GM12878 (cell line): ENCODE results near the gene POLR2F. TPM values are rescaled to one million over a fixed set of nuclear protein-coding genes. Genes with fewer than 3 reads are reported as not detected.

Experiments
- ATAC-seq: fragments of 200-7000 bp; cut with Tn5 transposase; 3 replicates; pipeline ENCODE4 v1.9.1; 2020; ENCODE audit warnings: mild to moderate bottlenecking, moderate library complexity
- BruUV-seq: library from RNA; stranded (reverse); fragments of 400-500 nt; replicated peaks from 2 replicates; lab custom pipeline; 2021; lab: Mats Ljungman, UMichigan
- CTCF ChIA-PET: fragments of 300-600 bp; sonication (Branson Sonifier 250); formaldehyde crosslinking; extraction: SDS; loops from one replicate; lab custom pipeline; 2021; ENCODE audit warnings: inconsistent platforms; lab: Yijun Ruan, JAX
- POLR2A ChIA-PET: fragments of 350-600 bp; formaldehyde crosslinking; extraction: SDS; loops from one replicate; lab custom pipeline; 2021; ENCODE audit warnings: inconsistent platforms; lab: Charles Lee
- RAD21 ChIA-PET: fragments of 300-600 bp; sonication (Branson Sonifier 250); formaldehyde crosslinking; loops from one replicate; lab custom pipeline; 2023; ENCODE audit warnings: antibody characterized with exemption; ENCODE audit not compliant: unreplicated experiment; lab: Charles Lee
- SMC1A ChIA-PET: fragments of 300-600 bp; sonication (Branson Sonifier 250); formaldehyde crosslinking; loops from one replicate; lab custom pipeline; 2023; ENCODE audit not compliant: unreplicated experiment, uncharacterized antibody; lab: Charles Lee
- DNase-seq: peaks from one replicate; pipeline ENCODE4 v3.0.0-alpha.2; 2011; ENCODE audit warnings: low read depth, low spot score
- FAIRE-seq: peaks from 3 replicates; lab custom pipeline; 2011; peaks lifted over from hg19 to GRCh38; lab: Jason Lieb, UNC
- H2AFZ ChIP-seq: 2 replicates; pipeline ENCODE4 v1.6.0; 2011; ENCODE audit warnings: low read depth, low read length, control low read depth; ENCODE audit not compliant: control insufficient read depth
- H3K27ac ChIP-seq: 2 replicates; pipeline ENCODE4 v1.5.1; 2011; ENCODE audit warnings: control low read depth; ENCODE audit not compliant: control insufficient read depth, insufficient read depth
- H3K27me3 ChIP-seq, 2 experiments: replicated peaks in 1 of 2; 2 replicates each; pipeline versions ENCODE4 v1.6.0 to v1.6.1; 2011; ENCODE audit warnings: low read length in 1 of 2; ENCODE audit not compliant: control insufficient read depth in 2 of 2, insufficient read depth in 2 of 2
- H3K36me3 ChIP-seq, 2 experiments: 2 replicates each; pipeline ENCODE4 v1.5.1; 2011; ENCODE audit warnings: low read length in 1 of 2; ENCODE audit not compliant: control insufficient read depth in 2 of 2, insufficient read depth in 2 of 2
- H3K4me1 ChIP-seq: 2 replicates; pipeline ENCODE4 v1.6.1; 2011; ENCODE audit warnings: mild to moderate bottlenecking, low read length, moderate library complexity, mixed read lengths; ENCODE audit not compliant: control insufficient read depth, insufficient read depth
- H3K4me2 ChIP-seq: 2 replicates; pipeline ENCODE4 v1.6.0; 2011; ENCODE audit warnings: control low read depth; ENCODE audit not compliant: control insufficient read depth, insufficient read depth
- H3K4me3 ChIP-seq: fragments of 200-600 bp; sonication (generic); 2 replicates; pipeline ENCODE4 v1.5.1; 2016
- H3K79me2 ChIP-seq: 2 replicates; pipeline ENCODE4 v1.6.0; 2011; ENCODE audit warnings: low read length; ENCODE audit not compliant: control insufficient read depth, insufficient read depth
- H3K9ac ChIP-seq: 2 replicates; pipeline ENCODE4 v1.8.0; 2011; ENCODE audit warnings: low read length, control low read depth, mixed read lengths; ENCODE audit not compliant: control insufficient read depth, insufficient read depth
- H3K9me3 ChIP-seq: replicated peaks from 3 replicates; pipeline ENCODE4 v1.5.1; 2011; ENCODE audit warnings: mild to moderate bottlenecking, low read length; ENCODE audit not compliant: control insufficient read depth, insufficient read depth
- H4K20me1 ChIP-seq: 2 replicates; pipeline ENCODE4 v1.6.0; 2011; ENCODE audit not compliant: control insufficient read depth, insufficient read depth
- CHD4 ChIP-seq: fragments of 200-600 bp; sonication (generic); IDR thresholded peaks from 2 replicates; pipeline ENCODE4 v1.6.1; 2016; ENCODE audit warnings: mild to moderate bottlenecking
- NFIC ChIP-seq: IDR thresholded peaks from 2 replicates; pipeline ENCODE4 v1.6.1; 2012; ENCODE audit warnings: low read depth, mild to moderate bottlenecking, inconsistent platforms, low read length, moderate library complexity
- POLR2A ChIP-seq: IDR thresholded peaks from 2 replicates; pipeline ENCODE4 v1.6.1; 2011; ENCODE audit warnings: low read depth, mild to moderate bottlenecking, low read length
- SPI1 ChIP-seq: IDR thresholded peaks from 2 replicates; pipeline ENCODE4 v1.6.1; 2011; ENCODE audit warnings: low read depth, mild to moderate bottlenecking, low read length, moderate library complexity, borderline replicate concordance; ENCODE audit not compliant: insufficient read depth
- WGBS: methylation state at CpG from one replicate; pipeline ENCODE4 v1.1.6; 2016; ENCODE audit warnings: low lambda C conversion rate; ENCODE audit not compliant: insufficient replicate concordance, insufficient coverage; ENCODE audit errors: missing lambda C conversion rate; 5-methylcytosine and 5-hydroxymethylcytosine counted together
- in situ Hi-C: fragments of 300-500 bp; cut with MboI; formaldehyde crosslinking; loops from 9 replicates; pipeline ENCODE4 v1.14.3; 2018; ENCODE audit warnings: mixed read lengths
- intact Hi-C: fragments of 100-400 bp; cut with micrococcal nuclease; formaldehyde crosslinking; loops from one replicate; pipeline ENCODE4 v1.14.2; 2022; ENCODE audit not compliant: unreplicated experiment
- polyA plus RNA-seq, 11 experiments: library from polyadenylated mRNA; depleted of rRNA in 4 of 11; unstranded in 6 of 11; stranded (reverse) in 5 of 11; fragments of >200 nt; fragmentation: Nextera tagmentation in 4 of 11; fragmentation: Illumina TruSeq in 1 of 11; extraction: Ambion mirVana in 4 of 11; extraction: Trizol in 1 of 11; gene quantifications; 1 replicate in 1 of 11; 2 replicates in 10 of 11; pipeline versions ENCODE4 v1.2.1 to v1.2.3, GENCODE V29; 2011 to 2016; ENCODE audit warnings: inconsistent platforms in 2 of 11, missing spikeins in 2 of 11, low read depth in 1 of 11
- total RNA-seq, 4 experiments: library from RNA; depleted of rRNA in 3 of 4; stranded (reverse); fragments of >200 nt in 3 of 4; fragmentation: Illumina TruSeq in 1 of 4; extraction: Trizol in 1 of 4; gene quantifications; 2 replicates each; pipeline versions ENCODE4 v1.2.1 to v1.2.3, GENCODE V29; 2013 to 2021
- TF ChIP-seq, protein P1 (sequence below): fragments of 450-650 bp; IDR thresholded peaks from 2 replicates; pipeline ENCODE4 v1.6.1; 2017; ENCODE audit warnings: antibody characterized with exemption, mild to moderate bottlenecking, moderate library complexity

Gene POLR2F
- total and polyA plus RNA-seq, 10 of the 15 experiments (the other 5 are each of a cell fraction or from before 2014, with no cell fraction given), result 71.9 to 218 (median 100.0) TPM

DNA sequence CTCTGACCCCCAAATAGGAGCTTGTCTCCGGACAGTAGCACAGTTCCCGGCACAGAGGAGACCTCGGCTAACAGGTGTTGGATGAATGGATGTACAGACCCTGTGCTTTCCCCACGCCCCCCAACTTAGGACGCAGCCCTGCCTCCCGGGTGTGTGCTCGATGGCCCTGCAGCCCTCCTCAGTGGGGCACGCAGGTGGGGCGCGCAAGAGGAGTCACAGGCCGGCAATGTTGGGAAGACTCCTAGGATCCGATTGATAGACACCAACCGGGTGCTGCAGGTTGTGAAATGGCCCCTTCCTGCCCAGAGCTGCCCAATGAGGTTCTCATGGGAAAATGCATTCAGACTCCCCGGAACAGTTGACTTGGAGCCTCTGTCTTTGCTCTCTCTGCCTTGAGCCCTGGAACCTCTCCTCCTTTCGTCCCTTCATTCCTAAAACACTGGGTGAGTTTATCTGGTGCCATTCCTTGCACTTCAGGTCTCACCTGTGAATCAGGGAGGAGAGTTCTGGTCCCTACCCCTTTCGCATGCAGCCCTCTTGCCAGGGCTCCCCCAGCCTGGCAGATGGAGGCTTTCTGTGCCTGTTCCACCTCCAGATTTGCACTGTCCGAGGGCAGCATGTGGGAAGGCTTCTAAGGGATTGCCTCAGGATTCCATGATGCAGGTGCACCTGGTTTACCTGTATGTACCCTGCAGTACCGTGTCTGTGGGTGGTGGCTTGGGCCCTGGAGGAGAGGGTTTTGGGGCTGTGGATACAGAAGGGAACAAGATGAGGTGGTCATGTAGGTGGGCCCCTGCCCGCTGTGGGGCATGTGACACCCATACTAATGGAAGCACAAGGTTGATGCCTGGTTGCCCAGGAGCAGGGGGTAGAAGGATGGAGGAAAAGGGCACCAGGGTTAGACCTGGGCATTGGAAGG is 46.2 kb upstream of the POLR2F start:
- H3K4me1 ChIP-seq, result no peaks in the 10 kb centered on the region
- no peaks in the 10 kb centered on the region for H4K20me1 ChIP-seq
- CTCF ChIA-PET, result interaction anchor here (0.8 to 2.3 kb wide), 4 partner anchors 11 to 273 kb away, joined by 3 to 13 read pairs (median 4); no protein-coding TSS in a partner anchor
- H3K27ac ChIP-seq, result peak overlapping the region; percentile 59; the same call in 1 of the 2 replicates
- H3K9me3 ChIP-seq, result no peaks in the 10 kb centered on the region
- WGBS, result 57% methylated on average over 19 of the region's 19 CpGs
- DNase-seq, result no peak
- TSS peak; percentile 53 for BruUV-seq
- peak overlapping the region; percentile 85 for H3K4me3 ChIP-seq
- in situ Hi-C loops, result no loop called here
- peaks cover 2% of the 10 kb centered on the region; the same call in 1 of the 2 replicates for H3K79me2 ChIP-seq
- no peak for TF ChIP-seq CHD4
- peak; percentile 30; the same call in 1 of the 2 replicates for TF ChIP-seq POLR2A
- TF ChIP-seq, protein P1, sequence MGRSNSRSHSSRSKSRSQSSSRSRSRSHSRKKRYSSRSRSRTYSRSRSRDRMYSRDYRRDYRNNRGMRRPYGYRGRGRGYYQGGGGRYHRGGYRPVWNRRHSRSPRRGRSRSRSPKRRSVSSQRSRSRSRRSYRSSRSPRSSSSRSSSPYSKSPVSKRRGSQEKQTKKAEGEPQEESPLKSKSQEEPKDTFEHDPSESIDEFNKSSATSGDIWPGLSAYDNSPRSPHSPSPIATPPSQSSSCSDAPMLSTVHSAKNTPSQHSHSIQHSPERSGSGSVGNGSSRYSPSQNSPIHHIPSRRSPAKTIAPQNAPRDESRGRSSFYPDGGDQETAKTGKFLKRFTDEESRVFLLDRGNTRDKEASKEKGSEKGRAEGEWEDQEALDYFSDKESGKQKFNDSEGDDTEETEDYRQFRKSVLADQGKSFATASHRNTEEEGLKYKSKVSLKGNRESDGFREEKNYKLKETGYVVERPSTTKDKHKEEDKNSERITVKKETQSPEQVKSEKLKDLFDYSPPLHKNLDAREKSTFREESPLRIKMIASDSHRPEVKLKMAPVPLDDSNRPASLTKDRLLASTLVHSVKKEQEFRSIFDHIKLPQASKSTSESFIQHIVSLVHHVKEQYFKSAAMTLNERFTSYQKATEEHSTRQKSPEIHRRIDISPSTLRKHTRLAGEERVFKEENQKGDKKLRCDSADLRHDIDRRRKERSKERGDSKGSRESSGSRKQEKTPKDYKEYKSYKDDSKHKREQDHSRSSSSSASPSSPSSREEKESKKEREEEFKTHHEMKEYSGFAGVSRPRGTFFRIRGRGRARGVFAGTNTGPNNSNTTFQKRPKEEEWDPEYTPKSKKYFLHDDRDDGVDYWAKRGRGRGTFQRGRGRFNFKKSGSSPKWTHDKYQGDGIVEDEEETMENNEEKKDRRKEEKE, result no peak
- TF ChIP-seq SPI1, result no peak
- TF ChIP-seq NFIC, result no peak
- TF ChIP-seq, all 136 proteins: peak for 1
- no peaks in the 10 kb centered on the region for H3K27me3 ChIP-seq
- peak overlapping the region; percentile 63 for H3K9ac ChIP-seq
- H2AFZ ChIP-seq, result peak overlapping the region; percentile 70
- ATAC-seq (no peak; the same call in 2 of the 3 replicates), FAIRE-seq (no peak)
- peak overlapping the region; percentile 94 for H3K4me2 ChIP-seq
- POLR2A ChIA-PET, result interaction anchor here (2.8 kb wide), 1 partner anchor 10 kb away, joined by 16 read pairs; no protein-coding TSS in a partner anchor
- SMC1A ChIA-PET, result no interaction called here
- intact Hi-C loops, result loop anchor here (2.0 to 5.0 kb wide), 2 partner anchors 28 to 60 kb away; no protein-coding TSS in a partner anchor
- RAD21 ChIA-PET, result interaction anchor here (1.3 kb wide), 1 partner anchor 58 kb away, joined by 5 read pairs; no protein-coding TSS in a partner anchor
- no peaks in the 10 kb centered on the region for H3K36me3 ChIP-seq
